Measurements from ENCODE around the gene MRTFA. TPM values are rescaled to one million over a fixed set of nuclear protein-coding genes. Genes with fewer than 3 reads are reported as not detected.

The MRTFA gene
- total RNA-seq, 1 donor from 2014 or later, result 52.1 TPM

GRCh38 chr22:40487663-40488249 lies 148.8 kb downstream of the MRTFA start:
- TF ChIP-seq, protein P1, sequence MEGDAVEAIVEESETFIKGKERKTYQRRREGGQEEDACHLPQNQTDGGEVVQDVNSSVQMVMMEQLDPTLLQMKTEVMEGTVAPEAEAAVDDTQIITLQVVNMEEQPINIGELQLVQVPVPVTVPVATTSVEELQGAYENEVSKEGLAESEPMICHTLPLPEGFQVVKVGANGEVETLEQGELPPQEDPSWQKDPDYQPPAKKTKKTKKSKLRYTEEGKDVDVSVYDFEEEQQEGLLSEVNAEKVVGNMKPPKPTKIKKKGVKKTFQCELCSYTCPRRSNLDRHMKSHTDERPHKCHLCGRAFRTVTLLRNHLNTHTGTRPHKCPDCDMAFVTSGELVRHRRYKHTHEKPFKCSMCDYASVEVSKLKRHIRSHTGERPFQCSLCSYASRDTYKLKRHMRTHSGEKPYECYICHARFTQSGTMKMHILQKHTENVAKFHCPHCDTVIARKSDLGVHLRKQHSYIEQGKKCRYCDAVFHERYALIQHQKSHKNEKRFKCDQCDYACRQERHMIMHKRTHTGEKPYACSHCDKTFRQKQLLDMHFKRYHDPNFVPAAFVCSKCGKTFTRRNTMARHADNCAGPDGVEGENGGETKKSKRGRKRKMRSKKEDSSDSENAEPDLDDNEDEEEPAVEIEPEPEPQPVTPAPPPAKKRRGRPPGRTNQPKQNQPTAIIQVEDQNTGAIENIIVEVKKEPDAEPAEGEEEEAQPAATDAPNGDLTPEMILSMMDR (conservative IDR thresholded peaks at IDR 0.05; ENCODE audit: low read depth, low read length), result peak; percentile 81
- no peak for DNase-seq (ENCODE audit: low read depth)
- H3K4me3 ChIP-seq (ENCODE audit: low read depth, low read length), result no peak overlapping the region

- no peak for DNase-seq (ENCODE audit: low read depth)
- H3K4me3 ChIP-seq (ENCODE audit: low read depth, low read length), result no peak overlapping the region
- TF ChIP-seq, protein P1 (conservative IDR thresholded peaks at IDR 0.05; ENCODE audit: low read depth, low read length), result no peak
These were observed 149.4 kb downstream of the MRTFA start for GRCh38 chr22:40486962-40487602.

DNA sequence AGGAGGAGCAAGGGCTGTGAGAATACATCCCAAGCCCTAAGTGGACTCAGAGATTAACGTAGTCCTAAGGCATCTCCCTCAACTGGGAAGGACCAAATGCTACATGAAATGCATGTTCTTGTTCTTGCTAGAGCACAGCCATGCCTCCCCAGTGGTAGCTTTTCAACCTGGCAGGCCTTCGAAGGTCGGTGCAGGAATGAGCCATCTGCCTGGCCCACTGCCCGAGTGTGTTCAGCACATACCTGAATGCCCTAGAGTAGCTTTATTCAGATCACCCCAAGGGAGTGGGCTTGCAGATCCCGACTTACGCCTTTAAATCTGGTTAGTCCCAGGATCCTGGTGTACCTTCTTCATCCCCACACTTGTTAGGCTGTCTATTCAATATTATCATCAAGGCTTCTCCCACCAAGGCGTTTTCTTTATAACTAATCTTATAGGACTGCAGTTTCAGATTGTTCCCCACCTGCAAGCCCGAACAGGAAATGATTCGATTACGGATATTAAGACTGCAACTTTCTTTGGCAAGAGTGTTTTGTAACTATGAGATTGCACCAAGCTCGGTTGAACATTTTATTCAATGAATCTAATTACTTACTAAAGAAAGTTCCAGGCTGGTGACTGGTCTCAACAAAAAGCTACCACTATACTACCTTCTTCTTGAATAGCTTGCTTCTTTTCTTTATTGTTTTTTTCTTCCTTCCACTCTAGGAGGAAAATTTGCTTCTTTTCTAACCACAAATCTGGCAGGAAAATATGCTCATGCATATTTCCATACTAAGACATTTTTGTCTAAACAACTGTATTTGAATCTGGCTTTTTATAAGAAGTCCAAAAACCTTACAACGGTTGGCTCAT lies 150.5 kb downstream of the MRTFA start:
- DNase-seq (ENCODE audit: low read depth), result no peak
- no peak overlapping the region for H3K4me3 ChIP-seq (ENCODE audit: low read depth, low read length)
- TF ChIP-seq, protein P1 (conservative IDR thresholded peaks at IDR 0.05; ENCODE audit: low read depth, low read length), result no peak

- no peak for DNase-seq (ENCODE audit: low read depth)
- H3K4me3 ChIP-seq (ENCODE audit: low read depth, low read length), result no peak overlapping the region
These were observed 151.4 kb downstream of the MRTFA start for GRCh38 chr22:40484906-40485669.

DNA sequence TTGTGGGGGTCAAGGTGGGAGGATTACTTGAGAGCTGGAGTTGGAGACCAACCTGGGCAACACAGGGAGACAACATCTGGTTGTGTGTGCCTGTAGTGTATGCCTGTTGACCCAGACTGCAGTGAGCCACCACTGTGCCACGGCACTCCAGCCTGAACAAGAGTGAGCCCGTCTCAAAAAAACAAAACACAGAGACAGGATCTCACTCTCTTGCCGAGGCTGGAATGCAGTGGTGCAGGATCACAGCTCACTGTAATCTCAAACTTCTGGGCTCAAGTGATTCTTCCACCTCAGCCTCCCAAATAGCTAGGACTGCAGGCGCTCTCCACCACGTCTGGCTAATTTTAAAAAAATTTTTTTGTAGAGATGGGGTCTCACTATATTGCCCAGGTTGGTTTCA lies 153.6 kb downstream of the MRTFA start:
- DNase-seq (ENCODE audit: low read depth), result no peak
- H3K4me3 ChIP-seq (ENCODE audit: low read depth, low read length), result no peak overlapping the region

More at GRCh38 chr22:40484906-40485669, 151.4 kb downstream of the MRTFA start:
- TF ChIP-seq, protein P1 (conservative IDR thresholded peaks at IDR 0.05; ENCODE audit: low read depth, low read length), result no peak

DNA sequence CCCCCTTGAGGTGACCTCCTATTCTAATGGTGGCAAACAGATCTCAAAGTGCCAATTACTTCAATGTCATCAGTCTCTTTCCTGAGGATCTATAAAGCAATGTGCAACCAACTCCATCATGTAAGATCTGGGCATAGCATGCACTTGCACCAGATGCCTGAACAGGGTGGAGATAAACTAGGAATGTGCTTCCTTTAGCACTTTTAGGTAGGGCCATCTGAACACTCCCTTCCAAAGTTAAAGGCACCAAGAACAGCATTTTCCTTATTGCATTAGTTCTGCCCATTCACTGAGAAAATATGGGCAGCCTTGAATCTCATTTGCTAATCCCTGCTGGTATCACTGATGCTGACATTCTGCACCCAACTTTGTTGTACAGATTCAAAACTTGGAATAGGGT lies 154.1 kb downstream of the MRTFA start:
- TF ChIP-seq, protein P1 (conservative IDR thresholded peaks at IDR 0.05; ENCODE audit: low read depth, low read length), result no peak
- no peak overlapping the region for H3K4me3 ChIP-seq (ENCODE audit: low read depth, low read length)
- no peak for DNase-seq (ENCODE audit: low read depth)

More for the DNA sequence above, 153.6 kb downstream of the MRTFA start:
- TF ChIP-seq, protein P1 (conservative IDR thresholded peaks at IDR 0.05; ENCODE audit: low read depth, low read length), result no peak
